ENCODE measurements around the gene GRM6. TPM values are rescaled to one million over a fixed set of nuclear protein-coding genes. Genes with fewer than 3 reads are reported as not detected.

GRM6 gene
- total and polyA plus RNA-seq, 9 donors: 0.23 to 1.1 (median 0.59) TPM; not detected in 1

GRCh38 chr5:178993955-178994579 is 1.1 kb downstream of the GRM6 start:
- Histone ChIP-seq H3K4me3 (ENCODE audit: low read length) (no peak overlapping the region), H3K27me3 (ENCODE audit: control insufficient read depth, insufficient read depth, low read length) (peaks cover 45% of the 10 kb centered on the region), H3K27ac (ENCODE audit: low read length) (no peak overlapping the region), H3K4me1 (ENCODE audit: control insufficient read depth, insufficient read depth, low read length) (no peaks in the 10 kb centered on the region), H3K9me3 (replicated peaks; ENCODE audit: control insufficient read depth, low read depth, low read length) (peaks cover 14% of the 10 kb centered on the region), H3K36me3 (ENCODE audit: control insufficient read depth, insufficient read depth, low read length) (no peaks in the 10 kb centered on the region)
- DNase-seq: no peak
- 19% methylated on average over 53 of the region's 53 CpGs for WGBS (ENCODE audit: insufficient coverage)

- Histone ChIP-seq H3K4me3 (ENCODE audit: low read length) (no peak overlapping the region), H3K9me3 (replicated peaks; ENCODE audit: control insufficient read depth, low read depth, low read length) (peaks cover 19% of the 10 kb centered on the region), H3K4me1 (ENCODE audit: control insufficient read depth, insufficient read depth, low read length) (no peaks in the 10 kb centered on the region), H3K27ac (ENCODE audit: low read length) (no peak overlapping the region), H3K36me3 (ENCODE audit: control insufficient read depth, insufficient read depth, low read length) (no peaks in the 10 kb centered on the region), H3K27me3 (ENCODE audit: control insufficient read depth, insufficient read depth, low read length) (peaks cover 45% of the 10 kb centered on the region)
- DNase-seq: no peak
- WGBS (ENCODE audit: insufficient coverage): 62% methylated on average over 18 of the region's 20 CpGs
Measured at GRCh38 chr5:178993236-178993765, 1.8 kb downstream of the GRM6 start.

- Histone ChIP-seq H3K9me3 (replicated peaks; ENCODE audit: control insufficient read depth, low read depth, low read length) (peaks cover 24% of the 10 kb centered on the region), H3K4me1 (ENCODE audit: control insufficient read depth, insufficient read depth, low read length) (no peaks in the 10 kb centered on the region), H3K27ac (ENCODE audit: low read length) (no peak overlapping the region), H3K27me3 (ENCODE audit: control insufficient read depth, insufficient read depth, low read length) (peaks cover 45% of the 10 kb centered on the region), H3K4me3 (ENCODE audit: low read length) (no peak overlapping the region), H3K36me3 (ENCODE audit: control insufficient read depth, insufficient read depth, low read length) (no peaks in the 10 kb centered on the region)
- 46% methylated on average over 9 of the region's 9 CpGs for WGBS (ENCODE audit: insufficient coverage)
- DNase-seq: no peak
Measured at GRCh38 chr5:178992291-178992895, 2.7 kb downstream of the GRM6 start.

GRCh38 chr5:178991190-178992145 is 3.7 kb downstream of the GRM6 start:
- Histone ChIP-seq H3K36me3 (ENCODE audit: control insufficient read depth, insufficient read depth, low read length) (no peaks in the 10 kb centered on the region), H3K4me1 (ENCODE audit: control insufficient read depth, insufficient read depth, low read length) (no peaks in the 10 kb centered on the region), H3K27me3 (ENCODE audit: control insufficient read depth, insufficient read depth, low read length) (peaks cover 36% of the 10 kb centered on the region), H3K9me3 (replicated peaks; ENCODE audit: control insufficient read depth, low read depth, low read length) (peaks cover 32% of the 10 kb centered on the region), H3K4me3 (ENCODE audit: low read length) (no peak overlapping the region), H3K27ac (ENCODE audit: low read length) (no peak overlapping the region)
- 91% methylated on average over 25 of the region's 28 CpGs for WGBS (ENCODE audit: insufficient coverage)
- no peak for DNase-seq

- Histone ChIP-seq H3K27ac (ENCODE audit: low read length) (no peak overlapping the region), H3K36me3 (ENCODE audit: control insufficient read depth, insufficient read depth, low read length) (no peaks in the 10 kb centered on the region), H3K4me3 (ENCODE audit: low read length) (no peak overlapping the region), H3K27me3 (ENCODE audit: control insufficient read depth, insufficient read depth, low read length) (peaks cover 27% of the 10 kb centered on the region), H3K9me3 (replicated peaks; ENCODE audit: control insufficient read depth, low read depth, low read length) (peaks cover 40% of the 10 kb centered on the region), H3K4me1 (ENCODE audit: control insufficient read depth, insufficient read depth, low read length) (no peaks in the 10 kb centered on the region)
- WGBS (ENCODE audit: insufficient coverage): 88% methylated on average over 7 of the region's 12 CpGs
- no peak for DNase-seq
Measured at GRCh38 chr5:178990491-178990890, 4.6 kb downstream of the GRM6 start.

GRCh38 chr5:178989311-178989710 is 5.8 kb downstream of the GRM6 start:
- Histone ChIP-seq H3K27me3 (ENCODE audit: control insufficient read depth, insufficient read depth, low read length) (peaks cover 20% of the 10 kb centered on the region), H3K4me3 (ENCODE audit: low read length) (no peak overlapping the region), H3K4me1 (ENCODE audit: control insufficient read depth, insufficient read depth, low read length) (no peaks in the 10 kb centered on the region), H3K27ac (ENCODE audit: low read length) (no peak overlapping the region), H3K9me3 (replicated peaks; ENCODE audit: control insufficient read depth, low read depth, low read length) (peaks cover 50% of the 10 kb centered on the region), H3K36me3 (ENCODE audit: control insufficient read depth, insufficient read depth, low read length) (no peaks in the 10 kb centered on the region)
- 91% methylated on average over 4 of the region's 7 CpGs for WGBS (ENCODE audit: insufficient coverage)
- no peak for DNase-seq

GRCh38 chr5:178988436-178989220 is 6.5 kb downstream of the GRM6 start:
- no peak overlapping the region for H3K4me3 ChIP-seq (ENCODE audit: low read length)
- DNase-seq: no peak
- no peak overlapping the region for H3K27ac ChIP-seq (ENCODE audit: low read length)
- H3K4me1 ChIP-seq (ENCODE audit: control insufficient read depth, insufficient read depth, low read length): no peaks in the 10 kb centered on the region
- H3K36me3 ChIP-seq (ENCODE audit: control insufficient read depth, insufficient read depth, low read length): no peaks in the 10 kb centered on the region
- peaks cover 13% of the 10 kb centered on the region for H3K27me3 ChIP-seq (ENCODE audit: control insufficient read depth, insufficient read depth, low read length)
- H3K9me3 ChIP-seq (replicated peaks; ENCODE audit: control insufficient read depth, low read depth, low read length): peaks cover 56% of the 10 kb centered on the region
- WGBS (ENCODE audit: insufficient coverage): 91% methylated on average over 22 of the region's 27 CpGs

- Histone ChIP-seq H3K4me3 (ENCODE audit: low read length) (no peak overlapping the region), H3K27ac (ENCODE audit: low read length) (no peak overlapping the region), H3K4me1 (ENCODE audit: control insufficient read depth, insufficient read depth, low read length) (no peaks in the 10 kb centered on the region), H3K36me3 (ENCODE audit: control insufficient read depth, insufficient read depth, low read length) (no peaks in the 10 kb centered on the region), H3K9me3 (replicated peaks; ENCODE audit: control insufficient read depth, low read depth, low read length) (peaks cover 75% of the 10 kb centered on the region), H3K27me3 (ENCODE audit: control insufficient read depth, insufficient read depth, low read length) (no peaks in the 10 kb centered on the region)
- WGBS (ENCODE audit: insufficient coverage): 99% methylated on average over 43 of the region's 43 CpGs
- DNase-seq: no peak
Measured at GRCh38 chr5:178986326-178986960, 8.7 kb downstream of the GRM6 start.

Measured in muscle of leg (tissue), 11 donors.